ENCODE data around the gene MAGOHB.
"Not testable (repeated sequence)": the region's sequence is repeated elsewhere in the genome, so short reads cannot be mapped to it uniquely, and the experiment has no call there.

The MAGOHB gene

DNA sequence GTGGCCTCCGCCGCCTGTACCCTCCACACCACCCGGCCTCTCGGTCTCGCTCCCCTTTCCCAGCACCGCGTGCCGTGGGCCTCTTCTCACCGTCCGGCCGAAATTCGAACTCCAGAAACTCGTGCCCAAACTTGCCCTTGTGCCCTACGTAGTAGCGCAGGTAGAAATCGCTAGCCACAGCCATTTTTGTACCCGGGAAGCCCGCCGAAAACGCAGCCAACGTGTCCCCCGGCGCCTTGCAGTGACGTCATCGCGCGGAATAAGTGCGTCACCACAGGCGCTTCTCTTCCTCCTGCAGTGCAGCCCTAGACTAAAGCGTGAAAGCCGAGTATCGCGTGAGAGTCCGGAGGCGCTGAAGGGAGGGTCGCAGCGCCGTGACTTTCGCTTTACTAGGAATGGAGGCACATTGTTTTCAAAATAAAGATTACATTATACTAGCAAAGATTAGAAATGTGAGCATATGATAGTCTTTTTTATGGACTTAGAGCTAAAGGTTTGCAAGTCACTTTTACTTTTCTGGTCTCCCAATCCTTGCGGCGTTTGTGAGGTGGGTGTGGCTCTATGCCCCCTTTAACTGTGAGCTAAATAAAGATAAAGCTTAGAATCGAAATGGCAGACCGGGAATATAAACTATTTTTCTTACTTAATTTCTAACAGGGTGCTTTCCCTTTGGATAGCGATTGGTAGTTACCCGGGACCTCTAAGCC is at the start of gene MAGOHB:
Gene MAGOHB, minus strand, starts transcription at position 261 of the 707 bp plus-strand sequence. Its CDS starts 77 bp downstream, at position 184.
- peak; percentile 93 to 99 (median 96) for DNase-seq

DNA sequence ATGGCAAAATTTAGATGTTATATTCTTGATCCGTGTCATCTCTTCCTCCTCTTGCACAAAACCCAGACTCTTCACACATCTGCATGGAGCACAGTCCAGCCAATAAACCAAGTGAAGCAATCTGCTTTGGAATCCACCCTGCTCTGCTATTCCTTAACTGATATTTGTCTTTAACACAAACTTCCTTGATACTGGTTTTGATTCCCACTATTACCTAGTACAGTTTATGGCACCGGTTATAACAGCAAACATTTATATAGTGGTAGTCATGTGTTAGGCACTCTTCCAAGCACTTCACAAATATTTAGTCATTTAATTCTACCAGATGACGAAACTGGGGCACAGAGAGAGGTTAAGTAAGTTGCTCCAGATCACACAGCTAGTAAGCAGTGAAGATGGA is 47.9 kb upstream of the MAGOHB start:
- no peak for DNase-seq

DNA sequence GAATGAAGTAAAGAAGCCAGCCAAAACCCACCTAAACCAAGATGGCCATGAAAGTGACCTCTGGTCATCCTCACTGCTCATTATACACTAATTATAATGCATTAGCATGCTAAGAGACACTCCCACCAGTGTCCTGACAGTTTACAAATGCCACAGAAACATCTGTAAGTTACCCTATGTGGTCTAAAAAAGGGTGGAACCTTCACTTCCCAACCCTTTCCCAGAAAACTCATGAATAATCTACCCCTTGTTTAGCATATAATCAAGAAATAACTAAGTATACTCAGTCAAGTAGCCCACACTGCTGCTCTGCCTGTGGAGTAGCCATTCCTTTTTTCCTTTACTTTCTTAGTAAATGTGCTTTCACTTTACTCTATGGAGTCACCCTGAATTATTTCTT is 40.6 kb upstream of the MAGOHB start:
- DNase-seq = no peak

DNA sequence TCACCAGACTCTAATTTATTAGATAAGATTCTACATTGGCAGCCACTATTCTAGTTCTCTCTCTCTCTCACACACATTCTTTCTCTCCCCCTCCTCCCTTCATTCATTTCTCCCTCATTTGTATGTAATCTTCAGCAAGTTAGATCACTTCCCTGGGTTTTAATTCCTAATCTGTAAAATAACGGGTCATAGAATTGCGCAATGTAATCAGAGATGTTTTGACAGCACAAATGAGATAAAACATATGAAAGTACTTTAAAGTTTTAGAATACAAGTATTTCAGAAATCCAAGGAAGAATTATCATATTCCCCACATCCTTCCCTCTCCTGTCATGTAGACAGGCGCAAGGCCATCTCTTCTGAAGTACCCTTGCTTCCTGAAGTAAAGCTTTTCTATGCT is 38.8 kb upstream of the MAGOHB start:
- DNase-seq = no peak

DNA sequence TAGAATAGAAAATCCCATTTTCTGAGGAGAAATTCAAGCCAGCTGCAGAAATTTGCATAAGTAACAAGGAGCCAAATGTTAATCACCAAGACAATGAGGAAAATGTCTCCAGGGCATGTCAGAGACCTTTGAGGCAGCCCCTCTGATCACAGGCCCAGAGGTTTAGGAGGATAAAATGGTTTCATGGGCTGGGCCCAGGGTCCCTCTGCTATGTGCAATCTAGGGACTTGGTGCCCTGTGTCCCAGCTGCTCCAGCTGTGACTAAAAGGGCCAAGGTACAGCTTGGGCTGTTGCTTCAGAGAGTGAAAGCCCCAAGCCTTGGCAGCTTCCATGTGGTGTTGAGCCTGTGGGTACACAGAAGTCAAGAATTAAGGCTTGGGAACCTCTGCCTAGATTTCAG is 33.2 kb upstream of the MAGOHB start:
- DNase-seq = not testable (repeated sequence)

DNA sequence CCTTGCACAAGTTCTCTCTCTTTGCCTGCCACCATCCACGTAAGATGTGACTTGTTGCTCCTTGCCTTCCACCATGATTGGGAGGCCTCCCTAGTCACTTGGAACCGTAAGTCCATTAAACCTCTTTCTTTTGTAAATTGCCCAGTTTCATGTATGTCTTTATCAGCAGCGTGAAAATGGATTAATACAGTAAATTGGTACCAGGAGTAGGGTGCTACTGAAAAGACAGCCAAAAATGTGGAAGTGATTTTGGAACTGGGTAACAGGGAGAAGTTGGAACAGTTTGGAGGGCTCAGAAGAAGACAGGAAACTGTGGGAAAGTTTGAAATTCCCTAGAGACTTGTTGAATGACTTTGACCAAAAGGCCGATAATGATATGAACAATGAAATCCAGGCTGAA is 32.5 kb upstream of the MAGOHB start:
- DNase-seq = no peak

DNA sequence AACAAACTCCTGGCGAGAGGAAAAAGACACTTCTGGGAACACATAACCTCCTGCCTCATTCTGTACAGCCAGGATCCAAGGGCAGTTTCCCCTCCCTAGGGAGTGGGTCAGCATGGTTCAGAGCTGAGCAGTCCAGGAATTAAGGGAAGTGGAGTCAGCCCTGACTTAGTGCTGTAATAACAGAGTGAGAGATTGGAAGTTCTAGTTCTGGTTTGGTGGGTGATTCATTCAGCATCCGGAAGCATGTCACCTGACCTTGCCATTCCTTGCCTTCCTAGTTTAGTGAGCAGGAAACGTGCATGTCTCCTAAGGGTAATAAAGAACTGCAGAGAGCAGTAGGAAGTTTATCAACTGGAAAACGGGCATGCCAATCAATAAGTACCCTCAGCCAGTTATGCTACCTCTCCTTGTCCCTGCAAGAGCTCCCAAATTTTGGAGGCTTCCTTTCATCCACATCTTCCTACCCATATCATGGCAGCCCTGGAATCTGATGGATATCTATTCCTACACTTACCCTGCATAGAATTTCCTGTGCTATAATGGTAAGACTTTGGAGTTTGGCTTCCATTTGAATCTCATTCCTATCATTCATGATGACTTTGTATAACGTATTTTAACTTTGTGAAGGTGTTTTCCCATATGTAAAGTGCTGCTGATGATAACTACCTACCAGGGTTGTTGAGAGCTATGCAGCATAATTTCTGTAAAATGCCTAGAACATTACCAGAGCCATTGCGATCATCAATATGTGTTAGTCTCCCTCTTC is 28.5 kb upstream of the MAGOHB start:
- no peak for DNase-seq

DNA sequence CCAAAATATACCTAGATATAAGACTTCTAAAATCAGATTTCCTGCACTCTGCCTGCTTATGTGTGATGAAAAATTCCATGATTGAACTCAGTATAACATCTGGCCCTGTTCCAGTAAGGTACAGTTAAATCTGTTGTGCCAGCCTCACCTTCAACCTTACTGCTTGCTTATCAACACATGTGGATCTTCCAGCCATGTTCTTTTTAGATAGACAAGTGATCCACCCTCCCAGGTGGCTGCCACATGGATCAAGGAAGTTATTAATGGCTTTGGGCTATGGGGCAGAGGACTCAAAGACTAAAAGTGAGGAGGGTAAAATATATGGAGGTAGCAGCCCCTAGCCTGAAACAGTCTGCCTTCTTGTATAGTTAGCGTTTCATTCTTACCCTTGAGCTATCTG is 25.3 kb upstream of the MAGOHB start:
- DNase-seq = no peak

DNA sequence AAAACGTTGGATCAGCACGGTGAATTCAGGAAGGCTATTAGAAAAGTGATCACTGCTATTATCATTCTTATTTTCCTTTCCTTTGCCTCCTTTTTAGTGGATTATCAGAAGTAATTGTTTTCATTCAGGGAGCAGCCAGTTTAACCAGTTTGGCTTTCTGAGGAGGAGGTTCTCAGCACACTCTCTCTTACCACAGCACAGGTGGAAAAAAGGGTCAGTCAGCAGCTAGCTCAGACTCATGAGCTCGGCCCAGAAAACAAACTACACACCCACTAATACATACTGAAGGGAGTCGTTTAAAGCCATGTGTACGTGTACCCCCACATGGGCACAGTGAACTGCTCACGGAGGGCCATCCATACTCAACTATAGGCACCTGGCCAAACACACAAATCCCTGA is 23.2 kb upstream of the MAGOHB start:
- no peak for DNase-seq

DNA sequence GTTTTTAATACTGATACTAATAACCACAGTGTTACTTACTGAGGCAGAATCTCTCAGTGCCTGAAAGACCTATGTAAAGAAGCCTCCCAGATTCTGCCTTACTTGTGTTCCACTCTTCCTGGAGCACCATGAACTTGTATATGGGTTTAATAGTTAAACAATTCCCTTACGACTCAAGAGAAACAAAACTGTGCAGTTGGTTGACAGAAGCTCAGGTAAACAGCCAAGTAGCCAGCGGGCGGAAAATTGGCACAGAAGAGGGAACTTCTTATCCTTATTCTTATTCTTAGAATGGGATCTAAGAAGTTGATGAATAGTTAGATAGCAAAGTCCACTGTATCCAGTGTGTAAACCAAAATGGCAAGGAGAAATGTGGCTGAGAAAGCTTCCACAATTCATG is 22.7 kb upstream of the MAGOHB start:
- no peak for DNase-seq

DNA sequence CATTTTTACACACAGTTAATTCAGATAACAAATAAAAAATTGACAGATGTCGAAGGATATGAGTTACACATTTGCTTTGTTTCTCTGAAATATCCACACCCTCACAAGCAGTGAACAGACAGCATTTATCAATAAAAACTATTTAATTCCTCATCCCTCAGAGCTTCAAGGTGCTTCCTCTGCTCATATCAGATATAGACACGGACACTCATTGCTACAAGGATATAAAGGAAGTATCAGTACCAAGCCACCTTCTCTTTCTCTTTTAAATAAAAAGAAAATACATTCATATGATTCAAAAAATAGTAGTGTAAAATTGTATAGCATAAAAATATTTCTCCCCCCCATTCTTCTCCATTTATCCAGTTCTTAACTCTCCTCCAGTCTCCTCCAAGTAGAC is 21.9 kb upstream of the MAGOHB start:
- no peak for DNase-seq

DNA sequence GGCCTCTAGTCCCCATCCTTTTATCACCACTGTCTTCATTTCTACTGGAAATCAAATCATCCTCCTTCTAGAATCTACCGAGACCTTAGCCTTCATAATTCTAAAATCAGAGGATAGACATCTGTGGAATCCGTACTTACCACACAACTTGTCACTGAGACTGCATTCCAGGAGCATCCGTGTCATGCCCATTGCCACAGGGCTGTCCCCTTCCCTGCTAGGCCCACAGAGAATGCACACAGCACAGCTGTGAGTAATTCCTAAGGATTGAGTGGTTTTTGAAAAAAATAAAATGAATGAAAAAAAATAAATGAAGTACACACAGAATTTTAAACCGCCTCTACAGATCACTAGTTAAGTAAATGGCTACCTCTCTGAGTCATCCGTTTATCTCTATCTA is 21.0 kb upstream of the MAGOHB start:
- no peak for DNase-seq

DNA sequence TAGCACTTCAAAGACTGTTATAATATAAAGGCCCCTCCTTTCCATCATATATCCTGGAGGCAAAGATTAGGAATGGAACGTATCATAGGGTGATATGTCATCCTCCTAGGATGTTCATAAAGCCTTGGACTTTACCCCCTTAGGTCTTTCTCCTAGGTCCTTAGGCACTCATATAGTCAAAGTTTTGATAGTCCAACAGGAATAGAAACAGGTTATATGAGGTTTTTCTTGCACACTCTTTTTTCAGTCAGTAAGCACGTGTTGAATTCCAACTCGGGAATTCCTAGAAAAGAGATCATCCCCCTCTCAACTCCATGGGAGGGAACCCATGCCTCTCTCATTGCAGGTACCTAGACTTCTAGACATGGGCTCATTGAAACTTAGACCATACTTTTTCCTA is 20.1 kb upstream of the MAGOHB start:
- DNase-seq = no peak

DNA sequence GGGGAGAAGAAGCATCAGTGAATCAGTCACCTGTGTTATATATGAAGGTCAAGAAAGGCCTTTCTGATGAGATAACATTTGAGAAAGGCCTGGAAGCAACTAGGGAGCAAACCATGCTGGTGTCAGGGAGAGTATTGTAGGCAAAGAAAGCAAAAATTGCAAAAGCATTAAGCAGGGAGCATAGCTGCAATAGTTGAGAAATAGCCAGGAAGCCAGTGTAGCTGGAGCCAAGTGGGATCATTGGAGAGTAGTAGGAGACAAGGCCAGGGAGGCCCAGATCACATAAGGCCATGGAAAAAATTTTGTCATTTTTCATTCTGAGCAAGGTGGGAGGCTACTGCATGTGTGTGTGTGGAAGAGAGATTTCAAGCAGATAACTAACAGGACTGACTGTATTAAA is 18.8 kb upstream of the MAGOHB start:
- no peak for DNase-seq

DNA sequence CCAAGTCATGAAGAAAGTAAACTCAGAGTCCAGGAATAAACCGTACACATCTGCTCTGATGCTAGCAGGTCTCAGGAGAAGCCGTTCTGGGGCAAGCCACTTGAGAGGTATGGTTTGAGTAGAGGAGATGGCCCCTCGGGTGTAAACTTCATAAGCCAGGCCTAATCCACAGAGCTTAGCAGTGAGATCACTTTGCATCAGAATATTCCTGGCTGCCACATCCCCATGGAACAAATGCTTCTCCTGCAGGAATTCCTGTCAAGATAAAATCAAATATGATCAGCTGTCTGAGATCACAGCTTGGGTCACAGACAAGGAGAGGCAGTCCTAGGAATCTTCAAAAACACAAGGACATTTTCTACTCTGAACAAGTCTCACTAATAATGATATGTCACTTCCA is 11.2 kb upstream of the MAGOHB start:
- no peak for DNase-seq

DNA sequence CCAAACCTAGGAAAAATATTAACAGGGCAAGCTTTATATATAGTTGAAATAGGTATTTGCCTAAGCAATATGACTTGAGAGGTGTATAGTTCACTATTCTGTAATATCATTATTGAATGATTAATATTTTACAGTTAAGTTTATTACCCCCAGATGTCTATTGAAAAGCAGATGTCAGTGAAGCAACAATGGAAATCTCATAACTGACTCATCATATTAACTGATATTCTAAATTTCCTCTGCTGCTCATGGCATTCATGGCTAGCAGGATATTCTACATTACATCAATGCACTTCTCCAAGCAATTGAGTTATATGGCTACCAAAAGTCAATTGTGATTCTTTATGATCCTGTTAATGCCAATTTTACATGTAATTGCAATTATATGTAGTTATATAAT is 9.7 kb upstream of the MAGOHB start:
- no peak for DNase-seq

DNA sequence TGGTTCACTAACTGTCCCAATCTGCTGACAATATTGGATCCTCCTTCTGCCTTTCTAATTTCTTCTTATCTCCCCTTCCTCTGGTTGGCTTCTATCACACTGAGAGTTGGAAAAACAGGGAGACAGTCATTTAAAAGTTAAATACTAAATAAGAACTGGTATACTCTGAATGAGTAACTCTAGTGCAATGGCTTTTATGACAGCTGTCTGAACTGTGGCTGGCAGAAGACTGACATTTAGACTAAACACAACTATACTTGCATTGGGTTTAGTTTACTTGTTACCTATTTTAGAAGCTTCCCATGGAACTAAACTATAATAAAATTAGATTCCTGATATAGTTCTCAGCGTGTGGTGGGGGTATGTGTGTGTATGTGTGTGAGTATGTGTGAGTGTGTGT is 7.9 kb upstream of the MAGOHB start:
- no peak for DNase-seq

DNA sequence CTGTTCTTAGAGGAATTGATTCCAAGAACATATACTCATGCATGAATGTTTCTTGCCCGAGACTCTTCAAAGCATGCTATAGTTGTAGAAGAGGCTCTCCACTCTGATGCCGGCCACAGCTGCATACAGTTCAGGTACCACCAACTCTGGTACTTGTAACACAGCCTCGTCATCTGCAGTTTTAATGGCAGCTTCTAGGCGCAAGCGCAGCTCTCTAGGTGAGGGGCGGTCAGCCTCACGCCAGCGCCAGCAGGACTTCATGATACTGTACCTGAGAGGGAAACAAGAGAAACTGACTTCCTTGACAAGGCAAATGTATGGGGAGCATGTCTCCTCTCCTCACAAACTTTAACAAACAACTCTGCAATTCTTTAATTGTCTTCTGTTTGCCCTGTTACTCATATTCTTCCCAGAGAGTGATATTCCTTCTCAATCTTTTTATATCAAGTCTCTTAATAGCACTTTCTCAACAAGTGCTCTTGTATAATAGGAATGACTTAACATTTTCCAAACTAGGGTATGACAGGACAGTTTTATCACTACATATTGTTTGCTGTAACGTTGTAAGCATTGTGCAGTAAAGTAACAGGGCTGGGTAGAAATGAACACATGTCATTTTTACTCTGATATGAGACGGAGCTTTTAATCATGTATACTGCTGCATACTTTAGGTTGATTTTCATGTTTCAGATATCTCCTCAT is 6.8 kb upstream of the MAGOHB start:
- DNase-seq = no peak

DNA sequence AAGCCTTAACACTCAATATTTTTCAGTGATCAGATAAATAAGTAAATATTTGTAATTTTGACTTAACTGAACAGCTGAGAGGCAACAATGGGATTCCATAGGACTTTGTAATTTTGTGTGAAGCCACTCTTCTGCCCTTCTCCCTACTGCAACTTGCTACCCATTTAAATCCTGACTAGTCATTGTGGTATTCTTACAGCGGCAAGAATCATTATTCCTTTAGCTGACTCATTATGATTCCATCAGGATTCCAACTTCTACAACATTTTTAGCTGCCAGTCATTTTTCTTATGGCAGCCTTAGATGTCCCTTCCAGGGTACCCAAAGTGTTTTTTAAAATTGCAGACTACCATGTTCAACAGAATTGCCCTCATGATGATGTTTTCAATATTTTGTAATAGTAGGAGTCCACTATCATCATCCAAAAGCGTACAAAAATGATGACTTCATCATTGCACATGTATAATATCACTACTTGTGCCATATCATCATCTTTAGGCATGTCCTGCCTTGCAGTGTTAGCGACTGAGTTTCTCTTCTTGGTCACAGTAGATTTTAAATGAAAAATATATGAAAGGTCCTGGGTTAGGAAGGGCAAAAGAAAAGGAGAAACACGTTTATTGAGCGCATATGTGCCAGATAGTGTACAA is 5.1 kb upstream of the MAGOHB start:
- DNase-seq = no peak

DNA sequence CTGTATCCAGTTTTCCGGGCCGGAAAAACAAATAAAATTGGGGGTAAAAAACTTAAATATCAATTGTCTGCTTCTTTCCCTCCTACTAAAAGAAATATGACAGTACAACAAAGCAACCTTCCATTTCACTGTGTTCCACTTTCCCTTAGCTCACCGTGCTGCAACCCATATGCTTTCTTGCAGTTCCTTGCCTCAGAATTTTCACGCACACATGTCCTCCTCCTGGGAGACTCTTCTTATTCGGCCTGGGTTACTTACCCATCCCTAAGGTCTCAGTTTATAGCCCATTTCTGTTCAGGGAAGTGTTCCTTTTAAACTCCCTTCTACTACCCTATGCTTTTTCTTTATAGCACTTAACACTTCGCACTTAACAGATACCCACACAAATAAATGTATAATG is 4.5 kb upstream of the MAGOHB start:
- no peak for DNase-seq

DNA sequence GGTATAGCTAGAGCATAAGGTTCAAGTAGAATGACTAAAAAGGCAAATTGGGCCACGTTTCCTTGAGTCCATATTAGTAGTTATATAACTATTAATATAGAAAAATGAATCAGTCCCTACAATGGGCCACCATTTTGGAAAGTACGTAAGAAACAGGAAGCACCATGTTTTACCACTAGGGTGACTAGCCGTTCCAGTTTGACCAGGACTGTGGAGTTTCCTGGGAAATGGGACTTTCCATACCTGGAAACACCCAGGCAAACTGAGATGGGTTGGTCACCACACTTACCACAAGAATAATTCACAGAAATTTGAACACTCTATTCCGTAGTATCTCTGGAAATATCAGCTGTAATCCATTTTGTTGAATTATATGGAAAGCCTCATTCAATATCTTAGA is 2.1 kb upstream of the MAGOHB start:
- no peak for DNase-seq

DNA sequence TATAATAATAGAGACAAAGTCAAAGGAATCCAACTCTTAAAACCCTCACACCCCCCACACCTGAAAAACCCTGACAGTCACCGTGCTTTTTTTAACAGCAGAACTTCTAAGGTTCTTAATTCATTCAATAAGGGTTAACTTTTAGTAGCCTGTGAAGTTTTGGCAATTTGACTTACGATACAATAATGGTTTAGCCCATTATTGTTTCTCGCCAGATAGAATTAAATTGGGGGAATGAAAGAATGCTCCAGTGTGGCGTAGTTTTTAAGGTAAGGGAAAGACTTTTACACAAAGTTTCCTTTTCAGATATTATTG is 604 bp upstream of the MAGOHB start:
- DNase-seq = no peak

DNA sequence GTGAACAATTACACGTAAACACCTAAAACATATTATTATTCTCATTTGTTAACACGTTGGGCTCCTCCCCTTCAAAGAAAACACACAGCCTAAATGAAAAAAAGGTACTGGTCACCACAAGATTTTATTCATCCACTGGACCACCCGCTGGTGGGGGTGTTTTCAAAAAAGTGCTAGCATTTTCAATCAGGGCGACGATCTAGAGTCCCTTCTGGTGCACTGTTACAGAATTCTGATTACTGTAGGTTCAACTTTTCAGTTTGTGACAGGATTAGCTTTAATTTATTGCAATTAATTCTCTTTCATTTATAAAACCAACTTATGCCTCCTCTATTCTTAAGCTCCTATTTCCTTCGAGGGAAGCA is 443 bp downstream of the MAGOHB start:
- no peak for DNase-seq

DNA sequence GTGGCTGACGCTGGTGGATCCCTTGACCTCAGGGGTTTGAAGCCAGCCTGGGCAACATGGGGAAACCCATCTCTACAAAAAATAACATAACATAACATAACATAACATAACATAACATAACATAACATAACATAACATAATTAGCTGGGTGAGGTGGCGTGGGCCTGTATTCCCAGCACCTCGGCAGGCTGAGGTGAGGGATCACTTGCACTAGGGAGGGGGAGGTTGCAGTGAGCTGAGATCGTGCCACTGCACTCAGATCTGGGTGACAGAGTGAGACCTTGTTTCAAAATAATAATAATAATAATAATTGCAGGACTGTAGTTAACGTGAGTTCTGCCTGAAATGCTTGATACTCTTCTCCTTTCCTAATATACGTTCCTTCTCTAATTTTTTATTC is 1.3 kb downstream of the MAGOHB start:
- DNase-seq = no peak
